Adrenal gland (tissue), 12 donors: ENCODE measurements around the gene DNAH9. TPM values are rescaled to one million over a fixed set of nuclear protein-coding genes. Genes with fewer than 3 reads are reported as not detected.

Experiments used
- DNase-seq, 7 donors: peaks; one replicate each; pipeline ENCODE4 v3.0.0-alpha.2; 2019 to 2020
- H3K27ac ChIP-seq, 5 donors: fragments of 200-600 bp; sonication (generic) in 4 of 5; 1 replicate in 3 of 5; 2 replicates in 2 of 5; pipeline versions ENCODE4 v1.5.1 to v1.8.0; 2016 to 2020; ENCODE audit warnings: mild to moderate bottlenecking in 1 of 5
- H3K27me3 ChIP-seq: fragments of 200-600 bp; 2 replicates; pipeline ENCODE4 v1.8.0; 2021
- H3K36me3 ChIP-seq, 2 donors: fragments of 200-600 bp; replicated peaks in 1 of 2; 1 replicate in 1 of 2; 2 replicates in 1 of 2; pipeline versions ENCODE4 v1.5.1 to v1.8.0; 2018 to 2022
- H3K4me1 ChIP-seq, 2 donors: fragments of 200-600 bp; replicated peaks in 1 of 2; 1 replicate in 1 of 2; 2 replicates in 1 of 2; pipeline versions ENCODE4 v1.5.1 to v1.8.0; 2018 to 2021
- H3K4me3 ChIP-seq, 4 donors: fragments of 200-600 bp; sonication (generic) in 3 of 4; one replicate each; pipeline ENCODE4 v1.5.1; 2016 to 2018
- H3K9me3 ChIP-seq, 3 donors: fragments of 200-600 bp; sonication (generic) in 1 of 3; replicated peaks in 1 of 3; 1 replicate in 2 of 3; 2 replicates in 1 of 3; pipeline versions ENCODE4 v1.5.1 to v1.8.0; 2016 to 2021
- POLR2A ChIP-seq, 2 donors: fragments of 450-650 bp; IDR thresholded peaks; one replicate each; pipeline ENCODE4 v1.6.1; 2017; ENCODE audit warnings: antibody characterized with exemption in 2 of 2, mild to moderate bottlenecking in 2 of 2, moderate library complexity in 1 of 2
- WGBS, 4 donors: extraction: QIAGEN DNeasy Blood & Tissue Kit in 2 of 4; methylation state at CpG; one replicate each; pipeline versions ENCODE4 v1.1.5 to v1.1.7; 2013 to 2017; 5-methylcytosine and 5-hydroxymethylcytosine counted together
- intact Hi-C, 2 donors: fragments of 100-400 bp; cut with DNase I; formaldehyde crosslinking; loops; one replicate each; pipeline versions ENCODE4 v1.14.1 to v1.15.0; 2022 to 2023
- polyA plus RNA-seq, 3 donors: library from polyadenylated mRNA; stranded (reverse); fragments of 200-250 nt in 2 of 3; fragments of 350-450 nt in 1 of 3; fragmentation: Illumina TruSeq in 1 of 3; extraction: RNeasy Lipid Tissue Mini Kit (QIAGEN cat#74804) in 1 of 3; gene quantifications; one replicate each; pipeline ENCODE4 v1.2.3, GENCODE V29; 2013 to 2014
- total RNA-seq, 9 donors: library from RNA; depleted of rRNA in 4 of 9; stranded (reverse); fragments of >200 nt in 4 of 9; fragments of 120-200 nt in 1 of 9; fragmentation: NEBNext Ultra II Directional in 1 of 9; extraction: Animal tissue kit (Norgen Biotek cat#: 25700) in 1 of 9; gene quantifications; one replicate each; pipeline versions ENCODE4 v1.1.0 to v1.2.4, GENCODE V29; 2013 to 2023
- TF ChIP-seq, protein P1 (sequence below), 6 experiments: fragments of 450-650 bp in 4 of 6; fragments of 200-600 bp in 2 of 6; sonication (generic) in 1 of 6; IDR thresholded peaks; 1 replicate in 5 of 6; 2 replicates in 1 of 6; pipeline versions ENCODE4 v1.5.1 to v1.8.0; 2016 to 2021; ENCODE audit warnings: antibody characterized with exemption in 6 of 6, mild to moderate bottlenecking in 2 of 6, moderate library complexity in 1 of 6
- donor health status: healthy with polysubstance abuse.
- donor health status: Bipolar disorder and iron deficiency.
- donor health status: DM: yes; HTN: yes; CAD: no.
- donor health status: DM: no; HTN: no; CAD: no.
- donor health status: DM: no; HTN: no; CAD: no.
- donor health status: DM: yes; HTN: yes; CAD: no.

DNAH9 gene
- total and polyA plus RNA-seq, 12 donors, result 0.28 to 3.5 (median 1.2) TPM

DNA sequence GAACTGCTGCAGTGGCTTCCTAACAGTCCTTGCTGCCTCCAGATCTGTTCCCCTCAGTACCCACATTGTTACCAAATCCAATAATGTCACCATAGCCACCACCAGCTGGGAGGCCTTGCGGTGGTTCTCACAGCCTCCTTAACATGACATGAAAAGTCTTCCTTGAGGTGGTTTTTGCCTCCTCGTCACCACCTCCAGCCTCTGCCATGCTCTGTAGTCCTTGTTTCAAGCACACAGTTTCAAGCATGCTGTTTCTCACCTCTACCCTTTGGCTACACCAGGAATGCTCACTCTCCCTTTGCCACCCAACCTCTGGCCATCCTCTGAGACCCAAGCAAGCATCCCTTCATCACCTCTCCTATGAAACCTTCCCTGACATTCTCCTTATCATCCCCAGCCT, 47.2 kb downstream of the DNAH9 start:
- no peak overlapping the region for H3K4me3 ChIP-seq
- H3K4me1 ChIP-seq, result no peaks in the 10 kb centered on the region
- 90 to 98% (median 92%) methylated on average over 2 of the region's 2 CpGs for WGBS, 4 donors
- no peaks in the 10 kb centered on the region for H3K27me3 ChIP-seq
- no peak overlapping the region for H3K27ac ChIP-seq
- TF ChIP-seq, protein P1, sequence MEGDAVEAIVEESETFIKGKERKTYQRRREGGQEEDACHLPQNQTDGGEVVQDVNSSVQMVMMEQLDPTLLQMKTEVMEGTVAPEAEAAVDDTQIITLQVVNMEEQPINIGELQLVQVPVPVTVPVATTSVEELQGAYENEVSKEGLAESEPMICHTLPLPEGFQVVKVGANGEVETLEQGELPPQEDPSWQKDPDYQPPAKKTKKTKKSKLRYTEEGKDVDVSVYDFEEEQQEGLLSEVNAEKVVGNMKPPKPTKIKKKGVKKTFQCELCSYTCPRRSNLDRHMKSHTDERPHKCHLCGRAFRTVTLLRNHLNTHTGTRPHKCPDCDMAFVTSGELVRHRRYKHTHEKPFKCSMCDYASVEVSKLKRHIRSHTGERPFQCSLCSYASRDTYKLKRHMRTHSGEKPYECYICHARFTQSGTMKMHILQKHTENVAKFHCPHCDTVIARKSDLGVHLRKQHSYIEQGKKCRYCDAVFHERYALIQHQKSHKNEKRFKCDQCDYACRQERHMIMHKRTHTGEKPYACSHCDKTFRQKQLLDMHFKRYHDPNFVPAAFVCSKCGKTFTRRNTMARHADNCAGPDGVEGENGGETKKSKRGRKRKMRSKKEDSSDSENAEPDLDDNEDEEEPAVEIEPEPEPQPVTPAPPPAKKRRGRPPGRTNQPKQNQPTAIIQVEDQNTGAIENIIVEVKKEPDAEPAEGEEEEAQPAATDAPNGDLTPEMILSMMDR (IDR thresholded peaks at IDR 0.05), result no peak
- TF ChIP-seq POLR2A (IDR thresholded peaks at IDR 0.05), result no peak
- intact Hi-C loops, result loop anchor here in 1 of 2 donors (10.0 kb wide), 1 partner anchor 771 kb away; no protein-coding TSS in a partner anchor
- H3K36me3 ChIP-seq, result no peaks in the 10 kb centered on the region
- DNase-seq, result no peak
- no peaks in the 10 kb centered on the region for H3K9me3 ChIP-seq

DNA sequence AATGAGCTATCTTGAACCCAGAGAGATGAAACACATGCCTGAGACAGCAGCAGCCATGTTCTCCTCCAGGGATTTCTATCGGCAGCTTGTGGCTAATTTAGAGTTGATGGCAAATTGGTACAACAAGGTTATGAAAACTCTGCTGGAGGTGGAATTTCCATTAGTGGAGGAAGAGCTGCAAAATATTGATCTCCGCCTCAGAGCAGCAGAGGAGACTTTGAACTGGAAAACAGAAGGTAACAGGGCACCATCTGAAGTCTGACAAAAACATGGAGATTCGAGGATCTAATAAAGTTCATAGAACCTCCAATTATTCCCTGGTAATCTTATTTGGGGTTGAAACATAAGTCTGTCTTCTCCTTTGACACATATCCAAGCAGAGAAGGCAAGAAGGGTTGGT, 52.8 kb downstream of the DNAH9 start:
- no peaks in the 10 kb centered on the region for H3K4me1 ChIP-seq
- no peak for TF ChIP-seq POLR2A (IDR thresholded peaks at IDR 0.05)
- TF ChIP-seq, protein P1 (IDR thresholded peaks at IDR 0.05), result no peak
- no peak for DNase-seq
- no peaks in the 10 kb centered on the region for H3K36me3 ChIP-seq
- WGBS, 4 donors, result 68 to 79% (median 75%) methylated on average over 3 of the region's 3 CpGs
- intact Hi-C loops, result no loop called here
- no peak overlapping the region for H3K4me3 ChIP-seq
- H3K9me3 ChIP-seq, result no peaks in the 10 kb centered on the region
- H3K27ac ChIP-seq, result no peak overlapping the region
- H3K27me3 ChIP-seq, result no peaks in the 10 kb centered on the region

DNA sequence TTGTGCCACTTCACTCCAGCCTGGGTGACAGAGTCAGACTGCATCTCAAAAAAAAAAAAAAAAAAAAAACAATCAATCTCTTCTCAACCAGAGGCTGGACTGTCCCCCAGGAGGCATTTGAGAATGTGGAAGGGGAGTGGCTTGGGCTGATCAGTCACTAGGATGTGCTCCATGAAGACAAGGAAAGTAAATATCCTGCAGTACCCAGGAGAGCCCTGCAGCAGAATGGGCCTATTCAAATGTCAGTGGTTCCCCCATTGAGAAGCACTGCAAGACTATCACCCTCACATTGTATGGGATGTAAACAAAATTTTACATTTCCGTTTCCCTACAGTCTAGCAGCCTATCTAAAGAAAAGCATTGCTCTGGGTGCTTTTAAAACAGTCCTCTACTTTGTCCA, 70.3 kb downstream of the DNAH9 start:
- Histone ChIP-seq H3K4me1 (no peaks in the 10 kb centered on the region), H3K9me3 (no peaks in the 10 kb centered on the region)

DNA sequence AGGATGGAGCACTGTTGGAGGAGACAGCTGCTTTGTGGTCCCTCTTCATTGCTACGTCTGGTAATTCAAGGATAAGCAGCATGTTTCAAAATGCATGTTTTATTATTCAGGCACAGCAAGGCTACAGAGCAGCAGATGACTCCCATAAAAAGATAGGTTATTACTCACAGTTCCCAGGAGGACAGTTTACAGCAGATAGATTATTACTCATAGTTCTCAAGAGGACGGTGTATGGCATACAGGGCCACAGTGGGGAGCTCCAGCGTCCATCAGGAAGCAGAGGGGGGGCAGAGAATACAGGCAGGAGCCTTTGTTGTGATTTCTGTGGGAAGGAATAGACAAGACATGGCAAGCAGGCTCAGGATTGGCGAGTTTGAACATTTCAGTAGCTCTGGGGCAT, 72.9 kb downstream of the DNAH9 start:
- WGBS, 4 donors, result 45 to 57% (median 48%) methylated on average over 3 to 4 of the region's 4 CpGs
- intact Hi-C loops, result no loop called here
- no peak overlapping the region for H3K4me3 ChIP-seq
- no peaks in the 10 kb centered on the region for H3K36me3 ChIP-seq
- no peaks in the 10 kb centered on the region for H3K27me3 ChIP-seq
- H3K27ac ChIP-seq, result no peak overlapping the region
- DNase-seq, result no peak
- no peak for TF ChIP-seq POLR2A (IDR thresholded peaks at IDR 0.05)
- TF ChIP-seq, protein P1 (IDR thresholded peaks at IDR 0.05), result no peak
- H3K9me3 ChIP-seq, result no peaks in the 10 kb centered on the region
- H3K4me1 ChIP-seq, result no peaks in the 10 kb centered on the region

More for the DNA sequence above, 70.3 kb downstream of the DNAH9 start:
- H3K36me3 ChIP-seq, result no peaks in the 10 kb centered on the region
- H3K4me3 ChIP-seq, result no peak overlapping the region
- H3K27ac ChIP-seq, result no peak overlapping the region
- no peaks in the 10 kb centered on the region for H3K27me3 ChIP-seq
- 30 to 52% (median 50%) methylated on average over 1 of the region's 1 CpG for WGBS, 4 donors
- no peak for DNase-seq
- TF ChIP-seq, protein P1 (IDR thresholded peaks at IDR 0.05), result no peak
- TF ChIP-seq POLR2A (IDR thresholded peaks at IDR 0.05), result no peak
- intact Hi-C loops, result no loop called here
